D721Med (cell line): ENCODE results near the gene SAXO1.

Experiments
- DNase-seq: peaks from one replicate; pipeline ENCODE4 v3.0.0; 2011; ENCODE audit warnings: low spot score; ENCODE audit not compliant: insufficient read length
- FAIRE-seq: peaks from 2 replicates; lab custom pipeline; 2011; peaks lifted over from hg19 to GRCh38; lab: Jason Lieb, UNC
- CTCF ChIP-seq: IDR thresholded peaks from 2 replicates; pipeline ENCODE4 v1.5.1; 2012; ENCODE audit warnings: mild to moderate bottlenecking, control low read depth; ENCODE audit not compliant: insufficient read depth; ENCODE audit errors: missing control alignments

Gene SAXO1

GRCh38 chr9:18925880-18926279 is 107.1 kb downstream of the SAXO1 start:
- no peak for TF ChIP-seq CTCF
- DNase-seq (no peak), FAIRE-seq (no peak)

- DNase-seq (no peak), FAIRE-seq (no peak)
- no peak for TF ChIP-seq CTCF
These were observed 109.2 kb downstream of the SAXO1 start for GRCh38 chr9:18923671-18924430.

- FAIRE-seq (no peak), DNase-seq (no peak)
- no peak for TF ChIP-seq CTCF
These were observed 109.8 kb downstream of the SAXO1 start for GRCh38 chr9:18923167-18923566.

- TF ChIP-seq CTCF, result no peak
- FAIRE-seq (no peak), DNase-seq (no peak)
These were observed 110.7 kb downstream of the SAXO1 start for GRCh38 chr9:18922161-18922885.

GRCh38 chr9:18921366-18922075 is 111.5 kb downstream of the SAXO1 start:
- FAIRE-seq, result no peak

More at GRCh38 chr9:18921366-18922075, 111.5 kb downstream of the SAXO1 start:
- no peak for DNase-seq
- no peak for TF ChIP-seq CTCF
